MM.1S (cell line): ENCODE measurements around the gene SPEM3.

Source experiments
- DNase-seq: peaks from one replicate; pipeline ENCODE4 v3.0.0-alpha.2; 2015
- H2AFZ ChIP-seq: fragments of 300-600 bp; sonication (generic); 2 replicates; pipeline ENCODE4 v1.6.0; 2016; ENCODE audit warnings: antibody characterized with exemption, low read length
- H3F3A ChIP-seq: fragments of 300-600 bp; sonication (generic); 2 replicates; pipeline ENCODE4 v1.6.1; 2016; ENCODE audit warnings: mild to moderate bottlenecking, antibody characterized with exemption, low read length, moderate library complexity, mixed read lengths; ENCODE audit not compliant: insufficient read depth
- H3K27ac ChIP-seq: fragments of 300-600 bp; sonication (generic); 2 replicates; pipeline ENCODE4 v1.5.1; 2016; ENCODE audit warnings: mild to moderate bottlenecking, low read length
- H3K27me3 ChIP-seq: fragments of 300-600 bp; sonication (generic); replicated peaks from 2 replicates; pipeline ENCODE4 v1.6.0; 2016; ENCODE audit warnings: low read length; ENCODE audit not compliant: insufficient read depth
- H3K36me3 ChIP-seq: fragments of 300-600 bp; sonication (generic); replicated peaks from 2 replicates; pipeline ENCODE4 v1.6.1; 2016; ENCODE audit warnings: mild to moderate bottlenecking, low read length, mixed read lengths; ENCODE audit not compliant: insufficient read depth
- H3K4me1 ChIP-seq: fragments of 300-600 bp; sonication (generic); 2 replicates; pipeline ENCODE4 v1.6.1; 2016; ENCODE audit warnings: low read length, mixed read lengths
- H3K4me2 ChIP-seq: fragments of 300-600 bp; sonication (generic); 2 replicates; pipeline ENCODE4 v1.6.0; 2016; ENCODE audit warnings: low read depth, low read length
- H3K4me3 ChIP-seq: fragments of 300-600 bp; sonication (generic); 2 replicates; pipeline ENCODE4 v1.5.1; 2016; ENCODE audit warnings: low read length, mixed read lengths
- H3K79me2 ChIP-seq: fragments of 300-600 bp; sonication (generic); 2 replicates; pipeline ENCODE4 v1.6.1; 2016; ENCODE audit warnings: mixed run types, low read length, mixed read lengths
- H3K9ac ChIP-seq: fragments of 300-600 bp; sonication (generic); 2 replicates; pipeline ENCODE4 v1.6.1; 2016; ENCODE audit warnings: low read length, mixed read lengths
- H3K9me2 ChIP-seq: fragments of 300-600 bp; sonication (generic); replicated peaks from 2 replicates; pipeline ENCODE4 v1.6.1; 2016; ENCODE audit warnings: mild to moderate bottlenecking, low read length, mixed read lengths; ENCODE audit not compliant: insufficient read depth
- H3K9me3 ChIP-seq: fragments of 300-600 bp; sonication (generic); replicated peaks from 2 replicates; pipeline ENCODE4 v1.6.1; 2016; ENCODE audit warnings: mild to moderate bottlenecking, low read length, mixed read lengths; ENCODE audit not compliant: insufficient read depth
- H4K20me1 ChIP-seq: fragments of 300-600 bp; sonication (generic); 2 replicates; pipeline ENCODE4 v1.6.1; 2016; ENCODE audit warnings: mild to moderate bottlenecking, low read length, moderate library complexity, mixed read lengths; ENCODE audit not compliant: insufficient read depth
- CTCF ChIP-seq: fragments of 300-600 bp; sonication (generic); IDR thresholded peaks from 2 replicates; pipeline ENCODE4 v1.5.1; 2016; ENCODE audit warnings: antibody characterized with exemption, low read length, mixed read lengths
- EZH2 ChIP-seq: fragments of 300-600 bp; sonication (generic); optimal IDR thresholded peaks from 2 replicates; pipeline ENCODE3; 2017; ENCODE audit warnings: low read depth, mild to moderate bottlenecking, antibody characterized with exemption, low read length, mixed read lengths
- EZH2phosphoT487 ChIP-seq: fragments of 300-600 bp; sonication (generic); IDR thresholded peaks from 2 replicates; pipeline ENCODE4 v1.6.1; 2018; ENCODE audit warnings: antibody characterized with exemption, low read length

The SPEM3 gene

GRCh38 chr17:7393613-7394451 lies 34.8 kb upstream of the SPEM3 start:
- Histone ChIP-seq H3K36me3 (no peaks in the 10 kb centered on the region), H3K9ac (peak overlapping the region; percentile 58; the same call in 1 of the 2 replicates), H2AFZ (peak overlapping the region; percentile 93), H3K4me3 (peak overlapping the region; percentile 85), H3K4me2 (peak overlapping the region; percentile 100), H3K4me1 (0 out of 2 replicates have a peak, but pooled peaks cover 3% of the 10 kb centered on the region), H3K27ac (peak overlapping the region; percentile 61; the same call in 1 of the 2 replicates), H3K27me3 (no peaks in the 10 kb centered on the region), H4K20me1 (no peaks in the 10 kb centered on the region), H3K9me2 (no peaks in the 10 kb centered on the region), H3K79me2 (no peaks in the 10 kb centered on the region), H3F3A (peaks cover 6% of the 10 kb centered on the region; the same call in 1 of the 2 replicates), H3K9me3 (no peaks in the 10 kb centered on the region)
- TF ChIP-seq EZH2phosphoT487, result no peak
- TF ChIP-seq CTCF, result no peak
- no peak for TF ChIP-seq EZH2
- peak; percentile 57 for DNase-seq

- Histone ChIP-seq H3K4me2 (peak within 1 kb of the TSS; percentile 100), H2AFZ (peak within 1 kb of the TSS; percentile 93), H3K4me1 (0 out of 2 replicates have a peak, but pooled peaks cover 3% of the 10 kb centered on the region), H3K27ac (peak within 1 kb of the TSS; percentile 61; the same call in 1 of the 2 replicates), H3K79me2 (no peaks in the 10 kb centered on the region), H3F3A (peaks cover 6% of the 10 kb centered on the region; the same call in 1 of the 2 replicates), H3K27me3 (no peaks in the 10 kb centered on the region), H3K9ac (peak within 1 kb of the TSS; percentile 58; the same call in 1 of the 2 replicates), H3K4me3 (peak within 1 kb of the TSS; percentile 85), H3K9me3 (no peaks in the 10 kb centered on the region), H4K20me1 (no peaks in the 10 kb centered on the region), H3K36me3 (no peaks in the 10 kb centered on the region), H3K9me2 (no peaks in the 10 kb centered on the region)
- no peak for TF ChIP-seq EZH2
- TF ChIP-seq CTCF, result peak; percentile 49
- DNase-seq, result peak; percentile 85
Observed at GRCh38 chr17:7394452-7395191, 34.0 kb upstream of the SPEM3 start, which contains the start of gene PLSCR3. TSS of gene PLSCR3 (minus strand) at chr17:7394525. CDS start at chr17:7394110, 415 bp downstream.

GRCh38 chr17:7396147-7396546 lies 32.5 kb upstream of the SPEM3 start:
- H3K4me2 ChIP-seq, result no peak overlapping the region
- H3K4me3 ChIP-seq, result no peak overlapping the region
- DNase-seq, result no peak
- H4K20me1 ChIP-seq, result no peaks in the 10 kb centered on the region
- 0 out of 2 replicates have a peak, but pooled peaks cover 3% of the 10 kb centered on the region for H3K4me1 ChIP-seq
- H3K79me2 ChIP-seq, result no peaks in the 10 kb centered on the region
- H3K9me2 ChIP-seq, result no peaks in the 10 kb centered on the region
- H3F3A ChIP-seq, result peaks cover 6% of the 10 kb centered on the region; the same call in 1 of the 2 replicates
- TF ChIP-seq EZH2 (no peak), EZH2phosphoT487 (no peak), CTCF (no peak)
- no peaks in the 10 kb centered on the region for H3K9me3 ChIP-seq
- H3K27ac ChIP-seq, result no peak overlapping the region
- H3K36me3 ChIP-seq, result no peaks in the 10 kb centered on the region
- no peaks in the 10 kb centered on the region for H3K27me3 ChIP-seq
- H3K9ac ChIP-seq, result no peak overlapping the region
- no peak overlapping the region for H2AFZ ChIP-seq
